ENCODE measurements around the gene PHF21A. TPM values are rescaled to one million over a fixed set of nuclear protein-coding genes. Genes with fewer than 3 reads are reported as not detected.

The PHF21A gene
- total and polyA plus RNA-seq, 2 donors (not counting 3 experiments of a cell fraction or from before 2014, with no cell fraction given), result 14.1 to 30.5 TPM

DNA sequence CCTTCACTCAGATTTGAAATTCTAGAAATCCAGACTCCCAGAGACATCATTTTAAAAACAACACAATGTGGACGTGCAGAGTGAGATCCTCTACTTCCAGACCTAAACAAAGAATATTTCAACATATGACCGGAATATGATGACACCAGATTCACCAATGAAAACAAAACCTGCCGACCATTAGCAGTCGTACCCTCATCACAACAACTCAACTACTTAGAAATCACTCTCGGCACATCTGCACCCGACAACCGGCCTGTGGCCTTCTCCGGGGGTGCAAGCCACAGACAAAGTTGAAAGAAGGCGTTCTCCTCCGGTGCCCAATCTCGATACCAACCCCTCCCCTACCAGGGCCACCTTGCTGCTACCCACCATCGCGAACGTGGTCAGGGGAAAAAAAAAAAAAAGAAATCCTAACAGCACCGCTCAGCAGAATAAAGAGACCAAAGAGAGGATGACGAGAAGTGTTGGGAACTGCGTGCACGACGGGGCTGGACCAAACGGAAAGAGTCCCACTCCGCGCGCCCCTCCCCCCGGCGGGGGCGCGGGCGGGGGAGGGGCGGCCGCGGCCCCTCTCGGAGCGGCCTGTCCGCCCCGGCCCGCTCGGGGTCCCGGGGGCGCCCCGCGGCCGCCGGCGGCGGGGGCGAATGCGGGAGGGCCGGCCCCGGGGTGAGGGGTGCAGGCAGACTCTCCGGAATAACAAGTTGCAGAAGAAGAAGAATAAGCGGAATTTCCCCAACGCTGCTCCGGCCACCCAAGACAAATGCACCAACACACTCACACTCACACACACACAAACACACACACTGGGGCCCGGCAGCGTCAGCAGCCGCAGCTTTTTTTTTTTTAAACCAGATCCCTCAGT lies 1.7 kb downstream of the PHF21A start:
- Histone ChIP-seq H4K20me1 (replicated peaks; ENCODE audit: control insufficient read depth, extremely low read depth, insufficient read depth, low read length) (peaks cover 8% of the 10 kb centered on the region), H3K9ac (replicated peaks; ENCODE audit: extremely low read depth, insufficient read depth, low read length) (peak overlapping the region; percentile 39), H3K9me1 (replicated peaks; ENCODE audit: control insufficient read depth, extremely low read depth, insufficient read depth, low read length) (no peaks in the 10 kb centered on the region), H3K79me2 (ENCODE audit: control insufficient read depth, insufficient read depth, low read length) (peaks cover 13% of the 10 kb centered on the region), H3K9me3 (replicated peaks; ENCODE audit: control insufficient read depth, insufficient read depth, low read length) (no peaks in the 10 kb centered on the region), H2AFZ (ENCODE audit: low read depth, low read length) (peak overlapping the region; percentile 53), H3K4me1 (ENCODE audit: control insufficient read depth, extremely low read depth, insufficient read depth, low read length) (peaks cover 14% of the 10 kb centered on the region), H3K36me3 (ENCODE audit: control insufficient read depth in 2 of 2, extremely low read depth in 1 of 2, insufficient read depth in 2 of 2, low read length in 2 of 2) (no peaks in the 10 kb centered on the region), H3K27me3 (ENCODE audit: control insufficient read depth in 2 of 2, insufficient read depth in 2 of 2, low read length in 2 of 2) (no peaks in the 10 kb centered on the region), H3K4me3 (replicated peaks in 1 of 3; ENCODE audit: insufficient read depth in 1 of 3, low read depth in 1 of 3, low read length in 3 of 3) (peak overlapping the region; percentile 78 to 87 (median 82)), H3K4me2 (ENCODE audit: insufficient read depth, low read length) (peak overlapping the region; percentile 73), H3K27ac (ENCODE audit: insufficient read depth, low read depth, low read length) (no peak overlapping the region)
- TSS peak; percentile 45 for BruUV-seq (replicated peaks)
- dilution Hi-C loops (cut with MboI; ENCODE audit: extremely low pct_ligation_motif_present, low sequenced_read_pairs) (no loop called here), intact Hi-C loops (cut with micrococcal nuclease) (loop anchor here (5.0 kb wide), 4 partner anchors 152 to 1093 kb away; partner anchors contain the start of gene DDB2)
- DNase-seq (ENCODE audit: low read depth, low spot score) (peak; percentile 48), FAIRE-seq (peak; percentile 15)
- TF ChIP-seq GATA2 (IDR thresholded peaks at IDR 0.05; ENCODE audit: insufficient read depth, insufficient read length, low read depth, low read length) (no peak), POLR2AphosphoS5 (IDR thresholded peaks at IDR 0.05; ENCODE audit: insufficient read depth, low read depth, low read length) (no peak), FOS (IDR thresholded peaks at IDR 0.05; ENCODE audit: borderline replicate concordance, insufficient read depth, low read length) (no peak), POLR2A (IDR thresholded peaks at IDR 0.05; ENCODE audit: low read depth, low read length) (no peak), JUN (IDR thresholded peaks at IDR 0.05; ENCODE audit: borderline replicate concordance, insufficient read depth, insufficient read length, low read depth) (no peak), MYC (IDR thresholded peaks at IDR 0.05; ENCODE audit: low read depth, low read length) (no peak), EZH2 (IDR thresholded peaks at IDR 0.05; ENCODE audit: borderline replicate concordance, low read depth, low read length, severe bottlenecking) (no peak)
- TF ChIP-seq, protein P1, sequence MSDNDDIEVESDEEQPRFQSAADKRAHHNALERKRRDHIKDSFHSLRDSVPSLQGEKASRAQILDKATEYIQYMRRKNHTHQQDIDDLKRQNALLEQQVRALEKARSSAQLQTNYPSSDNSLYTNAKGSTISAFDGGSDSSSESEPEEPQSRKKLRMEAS (IDR thresholded peaks at IDR 0.05; ENCODE audit: insufficient read depth, insufficient read length), result no peak
- TF ChIP-seq, protein P2, sequence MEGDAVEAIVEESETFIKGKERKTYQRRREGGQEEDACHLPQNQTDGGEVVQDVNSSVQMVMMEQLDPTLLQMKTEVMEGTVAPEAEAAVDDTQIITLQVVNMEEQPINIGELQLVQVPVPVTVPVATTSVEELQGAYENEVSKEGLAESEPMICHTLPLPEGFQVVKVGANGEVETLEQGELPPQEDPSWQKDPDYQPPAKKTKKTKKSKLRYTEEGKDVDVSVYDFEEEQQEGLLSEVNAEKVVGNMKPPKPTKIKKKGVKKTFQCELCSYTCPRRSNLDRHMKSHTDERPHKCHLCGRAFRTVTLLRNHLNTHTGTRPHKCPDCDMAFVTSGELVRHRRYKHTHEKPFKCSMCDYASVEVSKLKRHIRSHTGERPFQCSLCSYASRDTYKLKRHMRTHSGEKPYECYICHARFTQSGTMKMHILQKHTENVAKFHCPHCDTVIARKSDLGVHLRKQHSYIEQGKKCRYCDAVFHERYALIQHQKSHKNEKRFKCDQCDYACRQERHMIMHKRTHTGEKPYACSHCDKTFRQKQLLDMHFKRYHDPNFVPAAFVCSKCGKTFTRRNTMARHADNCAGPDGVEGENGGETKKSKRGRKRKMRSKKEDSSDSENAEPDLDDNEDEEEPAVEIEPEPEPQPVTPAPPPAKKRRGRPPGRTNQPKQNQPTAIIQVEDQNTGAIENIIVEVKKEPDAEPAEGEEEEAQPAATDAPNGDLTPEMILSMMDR (IDR thresholded peaks at IDR 0.05; ENCODE audit: extremely low read depth in 1 of 2, insufficient read depth in 1 of 2, low read depth in 1 of 2, low read length in 2 of 2), result no peak
- ChIA-PET POLR2A (no interaction called here), CTCF (interaction anchor here (0.6 to 2.2 kb wide), 4 partner anchors 20 to 155 kb away, joined by 3 to 9 read pairs (median 5); no protein-coding TSS in a partner anchor)

Data from endothelial cell of umbilical vein (primary cell).